CD4-positive, alpha-beta T cell treated with Interleukin-21 for 1 hour (primary cell): ENCODE results near the gene CA12.

Experiments
- DNase-seq: peaks from one replicate; pipeline ENCODE4 v3.0.0-alpha.2; 2020

Gene CA12

GRCh38 chr15:63401714-63402497 lies 20.3 kb upstream of the CA12 start:
- DNase-seq: no peak

DNA sequence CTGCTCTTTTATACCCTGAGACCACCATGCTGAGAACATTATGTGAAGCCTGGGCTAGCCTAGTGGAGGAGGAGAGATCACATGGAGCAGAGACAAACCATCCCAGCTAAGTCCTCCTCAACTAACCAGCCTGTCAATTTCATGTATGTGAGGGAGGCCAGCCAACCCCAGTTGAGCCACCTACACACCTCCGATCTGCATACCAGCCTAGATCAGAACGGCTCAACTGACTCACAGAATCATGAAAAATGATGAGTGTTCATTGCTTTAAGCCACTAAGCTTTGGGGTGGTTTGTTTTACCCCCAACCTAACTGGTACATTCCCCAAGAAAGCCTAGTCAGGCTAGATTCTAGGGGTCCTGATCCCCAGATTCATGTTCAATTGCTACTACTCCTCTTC lies 19.4 kb upstream of the CA12 start:
- no peak for DNase-seq

DNA sequence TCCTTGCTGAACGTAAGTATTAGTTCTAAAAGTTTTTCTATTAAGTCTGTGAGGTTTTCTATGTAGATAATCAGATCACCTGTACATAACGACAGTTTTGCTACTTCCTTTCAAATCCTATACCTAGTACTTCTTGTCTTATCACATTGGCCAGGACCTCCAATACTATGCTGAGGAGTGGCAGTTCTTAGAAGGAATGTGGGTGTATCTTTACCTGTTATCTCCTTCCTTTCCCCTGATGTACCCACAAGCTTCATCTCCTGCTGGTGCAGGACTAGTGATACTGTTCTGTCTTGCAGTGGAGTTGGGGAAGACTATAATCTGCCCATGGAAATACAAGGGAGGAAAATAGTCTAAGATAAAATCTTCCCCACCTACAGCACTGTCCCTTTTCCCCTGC lies 16.8 kb upstream of the CA12 start:
- DNase-seq: no peak

- DNase-seq: no peak
Measured at GRCh38 chr15:63396152-63396928, 14.7 kb upstream of the CA12 start.

GRCh38 chr15:63395730-63396151 lies 14.1 kb upstream of the CA12 start:
- DNase-seq: no peak

DNA sequence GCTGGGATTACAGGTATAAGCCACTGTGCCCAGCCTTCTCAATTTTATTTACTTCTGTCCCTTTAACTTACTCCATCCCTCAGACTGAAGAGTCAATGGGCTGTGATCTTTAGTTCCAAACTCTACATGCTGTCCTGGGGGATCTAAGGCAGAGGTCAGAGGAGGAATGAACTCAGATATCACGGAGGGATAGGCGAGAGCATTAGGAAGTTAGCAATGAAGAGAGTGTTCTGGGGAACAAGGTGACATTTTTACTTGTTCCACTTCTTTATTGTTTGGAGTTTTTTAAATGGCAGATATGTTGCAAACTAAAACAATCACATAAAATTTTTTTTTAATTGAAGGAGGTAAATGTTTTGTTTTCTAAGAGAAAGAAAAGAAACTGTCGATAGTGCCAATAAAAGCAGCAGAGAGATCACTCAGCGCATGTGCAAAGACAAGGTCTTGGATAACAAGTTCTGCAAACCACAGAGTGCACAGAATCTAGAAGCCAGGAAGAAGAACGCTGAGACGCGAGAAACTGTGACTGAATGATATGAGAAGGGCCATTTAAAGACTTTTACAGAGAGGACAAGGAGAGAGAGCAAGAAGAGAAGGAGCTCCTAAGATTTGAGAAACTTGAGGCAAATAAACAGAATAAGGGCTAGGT lies 10.8 kb upstream of the CA12 start:
- no peak for DNase-seq

DNA sequence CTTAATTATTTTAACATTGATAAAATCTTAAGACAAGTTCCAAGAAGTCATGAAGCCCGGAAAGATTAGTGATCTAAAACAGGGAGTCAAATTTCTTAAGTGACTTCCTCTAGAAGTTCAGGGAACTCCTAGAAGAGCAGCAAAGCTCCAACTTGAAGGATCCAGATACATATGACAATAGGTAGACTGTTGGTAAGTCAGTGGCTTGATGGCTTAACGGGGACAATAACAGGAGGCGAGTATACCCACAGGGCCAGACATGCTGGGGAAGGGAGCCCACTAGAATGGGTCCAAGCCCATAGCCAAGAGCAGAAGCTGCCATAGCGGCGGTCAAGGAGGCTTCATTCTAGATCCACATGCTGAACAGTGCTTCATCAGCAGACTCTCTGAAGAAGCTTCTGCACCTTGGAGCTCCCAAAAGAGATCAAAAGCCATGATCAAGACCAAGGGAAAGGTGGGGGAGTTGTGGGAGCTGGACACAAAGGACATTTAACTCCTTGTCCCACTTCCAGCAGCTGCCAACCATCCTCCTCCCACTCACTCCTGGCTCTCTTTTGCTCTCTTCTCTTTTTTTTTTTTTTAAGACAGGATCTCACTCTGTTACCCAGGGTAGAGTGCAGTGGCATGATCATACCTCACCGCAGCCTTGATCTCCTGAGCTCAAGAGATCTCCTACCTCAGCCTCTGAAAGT lies 10.2 kb upstream of the CA12 start:
- no peak for DNase-seq

DNA sequence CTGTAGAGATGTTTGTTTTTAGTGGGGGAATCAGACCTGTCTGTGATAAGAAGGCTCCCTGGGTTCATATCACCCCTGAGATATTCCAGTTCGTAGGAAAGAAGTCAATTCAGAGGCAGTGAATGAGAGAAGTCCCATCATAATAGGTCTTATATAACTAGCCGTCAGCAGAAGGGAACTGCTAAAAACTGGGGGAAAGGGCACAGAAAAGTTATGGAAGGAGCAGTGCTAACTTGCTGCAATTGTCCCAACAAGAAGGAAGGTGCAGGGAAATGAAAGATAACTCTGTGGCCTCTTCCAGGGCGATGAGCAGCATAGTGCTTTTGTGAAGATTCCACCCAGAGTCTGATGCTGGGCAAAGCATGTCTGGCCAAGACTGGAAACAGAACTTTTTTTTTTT lies 9.0 kb upstream of the CA12 start:
- DNase-seq: no peak

- no peak for DNase-seq
Measured at GRCh38 chr15:63389902-63390670, 8.4 kb upstream of the CA12 start.

DNA sequence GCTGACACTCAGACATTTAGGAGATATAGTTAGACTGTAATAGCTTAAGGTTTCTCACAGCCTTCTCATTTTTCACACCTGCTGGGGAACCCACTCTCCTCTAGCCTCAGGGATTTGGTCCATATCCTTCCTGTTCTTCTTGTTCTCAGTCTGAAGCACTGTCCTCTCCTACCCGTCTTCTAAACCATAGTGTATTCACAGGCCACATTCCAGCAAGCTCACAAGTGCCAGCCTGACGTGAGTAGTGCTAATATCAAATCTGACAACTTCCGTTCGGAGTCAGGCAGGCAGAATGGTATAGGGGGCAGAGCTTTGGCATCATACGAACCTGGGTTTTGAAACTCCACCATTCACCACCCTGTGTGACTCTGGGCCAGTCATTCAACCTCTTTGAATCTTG lies 6.9 kb upstream of the CA12 start:
- no peak for DNase-seq

DNA sequence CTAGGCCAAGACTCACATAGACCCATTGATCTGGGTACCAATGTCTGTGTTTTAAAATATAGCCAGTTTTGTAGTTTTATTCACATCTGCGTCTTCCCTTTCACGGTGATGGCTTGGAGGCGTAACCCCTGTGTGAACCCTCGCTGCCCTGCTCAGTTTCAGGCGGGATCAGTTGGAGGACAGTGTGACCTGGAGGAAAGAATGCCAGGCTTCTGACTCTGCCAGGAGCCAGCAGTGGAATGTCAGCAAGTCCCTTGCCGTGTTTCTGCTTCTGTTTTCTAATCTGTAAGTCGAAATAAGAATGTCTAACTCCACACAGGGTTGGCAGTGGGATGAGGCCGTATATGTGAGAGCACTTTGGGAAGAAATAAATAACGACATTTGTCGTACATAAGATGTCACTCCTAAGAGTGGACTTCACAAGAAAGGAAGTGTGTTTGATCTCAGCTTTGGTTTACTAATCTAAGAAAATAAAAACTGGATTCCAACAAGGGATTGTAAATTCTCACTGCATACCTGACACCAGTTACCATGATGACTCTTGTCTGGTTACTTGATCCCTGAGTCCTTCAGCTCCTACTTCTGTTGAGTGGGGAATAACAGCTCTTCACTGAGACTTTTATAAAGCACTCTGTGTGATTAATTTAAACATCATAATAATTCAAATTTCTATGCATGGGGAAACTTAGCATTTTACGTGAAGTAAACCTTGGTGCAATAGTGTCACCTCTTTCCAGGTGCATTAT lies 6.3 kb upstream of the CA12 start:
- DNase-seq: no peak

DNA sequence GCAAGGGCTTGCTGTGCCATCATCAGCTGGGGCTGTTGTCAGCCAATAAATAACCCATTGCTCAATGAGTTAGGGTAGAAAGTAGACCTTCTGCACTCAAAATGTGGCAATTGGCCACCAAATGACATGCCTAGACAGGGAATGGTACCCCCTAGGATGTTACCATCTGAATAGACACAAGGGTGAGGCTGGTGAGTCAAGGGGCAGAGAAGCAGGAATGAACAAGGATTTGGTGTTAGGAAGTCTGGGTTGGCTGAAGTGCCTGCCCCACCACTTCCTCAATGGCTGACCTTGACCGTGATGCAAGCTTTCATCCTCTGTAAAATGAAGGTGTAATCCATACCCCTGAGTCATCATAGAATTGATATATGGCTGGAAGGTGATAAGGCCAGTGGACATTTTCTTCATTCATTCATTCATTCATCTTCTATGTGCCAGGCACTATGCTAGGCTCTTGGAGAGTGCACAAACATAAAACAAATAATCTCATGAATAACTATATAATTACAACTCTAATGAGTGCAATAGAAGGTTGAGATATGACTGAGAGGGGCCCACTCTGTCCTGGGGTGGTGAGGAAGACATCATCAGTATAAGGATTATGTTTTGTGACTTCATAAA lies 4.4 kb upstream of the CA12 start:
- DNase-seq: no peak

DNA sequence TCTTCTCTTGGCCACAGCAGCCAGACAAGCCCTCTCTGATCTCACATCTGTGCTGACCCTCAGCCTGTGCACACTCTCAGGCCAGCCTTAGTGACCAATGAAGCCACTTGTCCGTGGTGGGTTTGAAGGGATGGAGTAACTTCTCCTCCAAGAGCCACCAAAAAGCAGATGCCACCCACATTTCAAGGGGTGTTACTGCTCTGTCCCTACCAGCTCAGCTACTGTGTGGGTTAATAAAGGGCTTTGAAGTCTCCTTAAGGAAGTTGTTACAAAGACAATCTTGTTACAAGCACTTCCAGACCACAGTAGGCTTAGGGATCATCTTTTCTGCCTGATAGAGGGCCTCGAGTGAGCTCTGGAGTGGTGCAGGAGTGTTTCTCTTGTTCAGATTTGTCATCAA lies 3.3 kb upstream of the CA12 start:
- no peak for DNase-seq

DNA sequence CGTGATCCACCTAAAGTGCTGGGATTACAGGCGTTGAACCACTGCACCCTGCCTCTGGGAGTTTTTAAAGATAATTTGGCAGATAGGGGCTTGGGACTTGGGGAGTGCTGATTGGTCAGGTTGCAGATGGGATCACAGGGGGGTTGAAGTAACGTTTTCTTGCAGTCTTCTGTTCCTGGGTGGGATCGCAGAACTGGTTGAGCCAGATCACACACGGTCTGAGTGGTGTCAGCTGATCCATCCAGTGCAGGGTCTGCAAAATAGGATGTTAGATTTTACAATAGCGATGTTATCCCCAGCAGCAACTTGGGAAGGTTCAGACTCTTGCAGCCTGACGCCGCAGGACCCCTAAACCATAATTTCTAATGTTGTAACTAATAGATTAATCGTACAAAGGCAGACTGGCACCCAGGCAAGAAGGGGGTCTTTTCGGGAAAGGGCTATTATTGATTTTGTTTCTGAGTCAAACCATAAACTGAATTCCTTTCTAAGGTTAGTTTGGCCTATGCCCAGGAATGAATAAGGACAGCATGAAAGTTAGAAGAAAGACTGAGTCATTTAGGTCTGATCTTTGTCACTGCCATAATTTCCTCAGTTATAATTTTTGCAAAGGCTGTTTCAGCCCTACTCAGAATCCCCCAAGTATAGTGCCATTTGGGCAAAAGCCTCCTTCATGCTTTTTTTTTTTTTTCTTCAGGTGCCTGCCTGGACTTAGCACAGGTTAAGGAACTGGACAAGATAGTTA lies 1.5 kb upstream of the CA12 start:
- DNase-seq: no peak

GRCh38 chr15:63380808-63381282 lies 801 bp downstream of the CA12 start:
- DNase-seq: no peak

DNA sequence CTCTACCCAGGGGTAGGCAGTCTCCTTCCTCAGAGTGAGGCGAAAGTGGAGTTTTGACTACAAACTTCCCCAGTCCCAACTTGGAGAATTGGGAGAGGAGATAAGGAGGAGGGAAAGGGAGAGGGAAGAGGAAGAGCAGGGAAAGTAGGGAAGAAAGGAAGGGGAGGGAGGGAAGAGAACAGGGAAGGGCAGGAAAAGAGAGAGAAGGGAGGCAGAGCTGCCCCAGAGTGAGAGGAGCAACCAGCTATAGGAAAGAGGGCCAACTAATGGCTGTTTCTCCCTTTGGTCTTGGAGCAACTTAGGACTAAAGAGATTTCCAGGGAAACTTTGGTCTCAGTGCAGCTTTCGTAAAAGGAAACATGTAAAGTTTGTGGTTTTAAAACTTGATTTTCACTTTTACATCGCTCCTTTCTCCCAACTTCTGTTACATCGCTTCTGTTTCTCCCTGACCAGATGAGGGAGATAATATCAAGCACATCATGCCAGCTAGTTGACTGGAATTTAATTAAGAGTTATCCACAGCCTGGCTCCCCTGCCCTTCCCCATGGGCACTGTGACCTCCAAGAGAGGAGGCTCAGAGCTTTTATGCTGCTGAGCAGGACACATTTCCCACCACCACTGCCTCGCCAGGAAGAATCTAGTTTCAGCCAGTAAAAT lies 1.4 kb downstream of the CA12 start:
- no peak for DNase-seq

GRCh38 chr15:63379492-63380150 lies 2.0 kb downstream of the CA12 start:
- no peak for DNase-seq

- no peak for DNase-seq
Measured at GRCh38 chr15:63378946-63379345, 2.7 kb downstream of the CA12 start.
